Mesendoderm (in vitro differentiated cells): Measurements from ENCODE around the gene TRIM50.
"Not testable (repeated sequence)": the region's sequence is repeated elsewhere in the genome, so short reads cannot be mapped to it uniquely, and the experiment has no call there.

ENCODE experiments used
- DNase-seq: peaks from one replicate; pipeline ENCODE4 v3.0.0; 2013
- H2AK5ac ChIP-seq: 2 replicates; pipeline ENCODE4 v1.6.1; 2013; ENCODE audit warnings: low read length, inconsistent platforms
- H2BK120ac ChIP-seq: 2 replicates; pipeline ENCODE4 v1.6.1; 2013; ENCODE audit warnings: low read depth, mild to moderate bottlenecking, low read length, moderate library complexity, mixed read lengths
- H2BK15ac ChIP-seq: replicated peaks from 2 replicates; pipeline ENCODE4 v1.6.1; 2013; ENCODE audit warnings: low read depth, mild to moderate bottlenecking, moderate library complexity
- H2BK5ac ChIP-seq: 2 replicates; pipeline ENCODE4 v1.6.1; 2013; ENCODE audit warnings: low read length, inconsistent platforms
- H3K18ac ChIP-seq: 2 replicates; pipeline ENCODE4 v1.6.1; 2013; ENCODE audit warnings: mild to moderate bottlenecking, low read length, mixed read lengths
- H3K23ac ChIP-seq: one replicate; pipeline ENCODE4 v1.6.1; 2013; ENCODE audit warnings: low read length
- H3K27ac ChIP-seq: 2 replicates; pipeline ENCODE4 v1.5.1; 2013; ENCODE audit warnings: low read depth, mild to moderate bottlenecking, inconsistent platforms, low read length, moderate library complexity
- H3K27me3 ChIP-seq: 2 replicates; pipeline ENCODE4 v1.6.1; 2013; ENCODE audit warnings: low read length, control low read depth, mild to moderate bottlenecking, inconsistent platforms; ENCODE audit not compliant: insufficient read depth, poor library complexity
- H3K36me3 ChIP-seq: 2 replicates; pipeline ENCODE4 v1.6.1; 2013; ENCODE audit warnings: low read length, inconsistent platforms; ENCODE audit not compliant: control insufficient read depth, insufficient read depth
- H3K4ac ChIP-seq: one replicate; pipeline ENCODE4 v1.6.1; 2013; ENCODE audit warnings: low read depth, mild to moderate bottlenecking, low read length, moderate library complexity
- H3K4me1 ChIP-seq: 2 replicates; pipeline ENCODE4 v1.6.1; 2013; ENCODE audit warnings: low read depth, low read length, inconsistent platforms; ENCODE audit not compliant: control insufficient read depth
- H3K4me2 ChIP-seq: 2 replicates; pipeline ENCODE4 v1.6.1; 2013; ENCODE audit warnings: low read length
- H3K4me3 ChIP-seq: 2 replicates; pipeline ENCODE4 v1.5.1; 2013; ENCODE audit warnings: mild to moderate bottlenecking, low read length
- H3K56ac ChIP-seq: one replicate; pipeline ENCODE4 v1.6.1; 2013; ENCODE audit warnings: low read length
- H3K79me1 ChIP-seq: 2 replicates; pipeline ENCODE4 v1.6.1; 2013; ENCODE audit warnings: low read length, inconsistent platforms
- H3K79me2 ChIP-seq: 2 replicates; pipeline ENCODE4 v1.6.1; 2013; ENCODE audit warnings: mild to moderate bottlenecking, low read length; ENCODE audit not compliant: control insufficient read depth, insufficient read depth
- H3K9ac ChIP-seq: 2 replicates; pipeline ENCODE4 v1.6.1; 2013; ENCODE audit warnings: low read length, inconsistent platforms
- H4K5ac ChIP-seq: one replicate; pipeline ENCODE4 v1.6.1; 2013; ENCODE audit warnings: low read length
- H4K8ac ChIP-seq: one replicate; pipeline ENCODE4 v1.6.1; 2013; ENCODE audit warnings: low read depth, mild to moderate bottlenecking, control low read depth, low read length, moderate library complexity
- WGBS: extraction: QIAGEN DNeasy Blood & Tissue Kit; methylation state at CpG from one replicate; pipeline ENCODE4 v1.1.7; 2013; ENCODE audit warnings: low lambda C conversion rate, missing lambda C conversion rate; ENCODE audit not compliant: insufficient coverage; ENCODE audit errors: extremely low coverage; 5-methylcytosine and 5-hydroxymethylcytosine counted together

Gene TRIM50

DNA sequence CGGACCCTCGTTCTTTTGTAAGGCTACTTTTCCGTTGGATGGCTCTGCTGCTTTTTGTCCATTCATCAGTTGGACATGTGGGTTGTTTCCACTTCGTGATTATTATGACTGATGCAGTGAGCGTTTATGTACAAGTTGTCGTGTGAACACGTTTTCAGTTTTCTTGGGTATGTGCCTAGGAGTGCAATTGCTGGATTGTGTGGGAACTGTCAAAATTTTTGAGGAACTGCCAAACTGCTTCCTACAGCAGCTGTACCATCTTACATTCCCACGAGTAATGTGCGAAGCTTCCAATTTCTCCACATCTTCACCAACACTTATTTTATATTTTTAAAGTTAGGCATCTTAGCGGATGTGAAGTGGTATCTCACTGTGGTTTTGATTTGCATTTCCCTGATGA lies 10.4 kb upstream of the TRIM50 start:
- Histone ChIP-seq H2BK120ac (no peak overlapping the region), H2BK5ac (no peak overlapping the region), H3K23ac (no peak overlapping the region), H3K4me1 (peaks cover 2% of the 10 kb centered on the region), H3K4me3 (no peak overlapping the region), H3K56ac (no peak overlapping the region), H3K27me3 (no peaks in the 10 kb centered on the region), H3K4me2 (no peak overlapping the region), H4K8ac (no peak overlapping the region), H3K79me2 (no peaks in the 10 kb centered on the region), H3K27ac (no peak overlapping the region), H3K9ac (no peak overlapping the region), H3K36me3 (no peaks in the 10 kb centered on the region), H4K5ac (no peak overlapping the region), H2BK15ac (no peak overlapping the region), H3K79me1 (no peaks in the 10 kb centered on the region), H3K18ac (no peak overlapping the region), H3K4ac (no peak overlapping the region), H2AK5ac (no peak overlapping the region)
- no CpG with 5 or more reads among the region's 10 CpGs for WGBS
- no peak for DNase-seq

DNA sequence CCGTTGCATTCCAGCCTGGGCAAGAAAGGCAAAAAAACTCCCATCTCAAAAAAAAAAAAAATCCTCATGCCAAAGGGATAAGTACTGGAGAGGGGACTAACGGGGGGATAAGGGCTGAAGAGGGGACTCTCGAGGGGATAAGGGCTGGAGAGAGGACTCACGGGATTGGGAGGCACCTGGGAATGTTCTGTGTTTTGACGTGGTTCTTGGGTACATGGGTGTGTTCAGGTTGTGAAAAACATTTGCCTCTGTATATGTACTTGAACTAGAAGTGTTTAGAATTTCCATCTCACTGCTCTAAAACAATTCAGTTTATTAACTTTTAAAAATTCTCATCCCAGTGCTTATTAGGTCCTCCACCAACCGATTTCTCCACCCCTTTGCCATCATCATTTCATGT lies 4.6 kb upstream of the TRIM50 start:
- Histone ChIP-seq H2BK15ac (no peak overlapping the region), H3K4me3 (no peak overlapping the region), H3K4ac (no peak overlapping the region), H3K23ac (no peak overlapping the region), H2BK5ac (no peak overlapping the region), H3K9ac (no peak overlapping the region), H3K18ac (no peak overlapping the region), H2BK120ac (no peak overlapping the region), H4K8ac (no peak overlapping the region), H2AK5ac (no peak overlapping the region), H3K4me1 (no peaks in the 10 kb centered on the region), H3K27ac (no peak overlapping the region), H3K79me2 (no peaks in the 10 kb centered on the region), H3K56ac (no peak overlapping the region), H3K79me1 (no peaks in the 10 kb centered on the region), H3K4me2 (no peak overlapping the region), H3K27me3 (no peaks in the 10 kb centered on the region), H3K36me3 (no peaks in the 10 kb centered on the region), H4K5ac (no peak overlapping the region)
- WGBS: no CpG with 5 or more reads among the region's 6 CpGs
- DNase-seq: no peak

GRCh38 chr7:73330772-73331171 lies 2.9 kb upstream of the TRIM50 start:
- Histone ChIP-seq H4K5ac (no peak overlapping the region), H3K4me1 (no peaks in the 10 kb centered on the region), H3K4ac (no peak overlapping the region), H3K4me3 (no peak overlapping the region), H3K18ac (no peak overlapping the region), H3K56ac (no peak overlapping the region), H2BK5ac (no peak overlapping the region), H3K79me2 (no peaks in the 10 kb centered on the region), H3K27me3 (no peaks in the 10 kb centered on the region), H3K36me3 (no peaks in the 10 kb centered on the region), H4K8ac (no peak overlapping the region), H2BK15ac (no peak overlapping the region), H3K27ac (no peak overlapping the region), H3K9ac (no peak overlapping the region), H2AK5ac (no peak overlapping the region), H2BK120ac (no peak overlapping the region), H3K4me2 (no peak overlapping the region), H3K79me1 (no peaks in the 10 kb centered on the region), H3K23ac (no peak overlapping the region)
- DNase-seq: no peak
- no CpG with 5 or more reads among the region's 6 CpGs for WGBS

- no peak overlapping the region for H3K23ac ChIP-seq
- no peak overlapping the region for H3K4me2 ChIP-seq
- no peak overlapping the region for H2AK5ac ChIP-seq
- H3K4me3 ChIP-seq: no peak overlapping the region
- H3K36me3 ChIP-seq: no peaks in the 10 kb centered on the region
- no peak overlapping the region for H4K5ac ChIP-seq
- H2BK15ac ChIP-seq: no peak overlapping the region
- H3K79me2 ChIP-seq: no peaks in the 10 kb centered on the region
- no peak overlapping the region for H3K4ac ChIP-seq
- no CpG with 5 or more reads among the region's 11 CpGs for WGBS
- H3K4me1 ChIP-seq: no peaks in the 10 kb centered on the region
- no peak overlapping the region for H2BK5ac ChIP-seq
- no peaks in the 10 kb centered on the region for H3K79me1 ChIP-seq
- no peak overlapping the region for H3K18ac ChIP-seq
- DNase-seq: no peak
- no peak overlapping the region for H4K8ac ChIP-seq
- H3K27ac ChIP-seq: no peak overlapping the region
- no peak overlapping the region for H3K9ac ChIP-seq
- H3K56ac ChIP-seq: no peak overlapping the region
- no peak overlapping the region for H2BK120ac ChIP-seq
- no peaks in the 10 kb centered on the region for H3K27me3 ChIP-seq
Observed at GRCh38 chr7:73329861-73330581, 2.1 kb upstream of the TRIM50 start.

GRCh38 chr7:73328696-73329095 lies 814 bp upstream of the TRIM50 start:
- Histone ChIP-seq H3K18ac (no peak overlapping the region), H4K8ac (no peak overlapping the region), H3K27me3 (no peaks in the 10 kb centered on the region), H3K4me1 (no peaks in the 10 kb centered on the region), H2BK15ac (no peak overlapping the region), H3K56ac (no peak overlapping the region), H3K4me3 (no peak overlapping the region), H3K36me3 (no peaks in the 10 kb centered on the region), H3K4ac (no peak overlapping the region), H3K27ac (no peak overlapping the region), H3K9ac (no peak overlapping the region), H3K79me1 (no peaks in the 10 kb centered on the region), H2BK5ac (no peak overlapping the region), H4K5ac (no peak overlapping the region), H3K79me2 (no peaks in the 10 kb centered on the region), H2BK120ac (no peak overlapping the region), H2AK5ac (no peak overlapping the region), H3K4me2 (no peak overlapping the region), H3K23ac (no peak overlapping the region)
- DNase-seq: no peak
- no CpG with 5 or more reads among the region's 10 CpGs for WGBS

DNA sequence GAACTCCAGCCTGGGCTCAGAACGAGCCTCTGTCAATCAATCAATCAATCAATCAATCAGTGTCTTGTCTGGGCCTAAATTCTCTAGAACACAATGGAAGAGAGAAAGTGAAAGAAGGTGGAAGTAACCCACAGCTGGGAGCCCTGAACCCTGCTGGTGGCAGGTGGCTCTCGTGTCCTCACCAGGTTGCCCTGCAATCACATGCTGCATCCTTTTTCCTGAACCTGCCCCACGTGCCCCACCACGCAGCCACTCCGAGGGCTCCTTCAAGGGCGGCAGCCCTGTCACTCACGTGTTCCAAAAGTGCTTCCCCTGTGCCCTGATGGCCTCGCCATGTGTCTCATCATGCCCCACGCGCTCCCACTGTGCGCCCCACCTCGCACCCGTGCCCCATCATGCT lies 433 bp downstream of the TRIM50 start:
- not testable (repeated sequence) for H3K27me3 ChIP-seq, H2AK5ac ChIP-seq, H3K9ac ChIP-seq, H3K56ac ChIP-seq, H3K18ac ChIP-seq, DNase-seq, H2BK120ac ChIP-seq, H3K27ac ChIP-seq, H2BK5ac ChIP-seq, H3K79me1 ChIP-seq, H3K4me1 ChIP-seq, H3K23ac ChIP-seq, H3K4ac ChIP-seq, H2BK15ac ChIP-seq, H4K5ac ChIP-seq, H3K4me2 ChIP-seq, H3K36me3 ChIP-seq, H4K8ac ChIP-seq, H3K4me3 ChIP-seq, H3K79me2 ChIP-seq
- WGBS: no CpG with 5 or more reads among the region's 13 CpGs
